H9 (cell line): ENCODE measurements around the gene ZNF792. TPM values are rescaled to one million over a fixed set of nuclear protein-coding genes. Genes with fewer than 3 reads are reported as not detected.

Experiments used
- DNase-seq: peaks from one replicate; pipeline ENCODE4 v3.0.0-alpha.2; 2017
- H2AFZ ChIP-seq: one replicate; pipeline ENCODE4 v1.6.1; 2013; ENCODE audit warnings: mild to moderate bottlenecking, low read length, control low read depth, moderate library complexity
- H2AK5ac ChIP-seq: 2 replicates; pipeline ENCODE4 v1.6.1; 2013; ENCODE audit warnings: low read length, control low read depth, mixed read lengths; ENCODE audit not compliant: insufficient read length
- H2BK120ac ChIP-seq: one replicate; pipeline ENCODE4 v1.6.1; 2013; ENCODE audit warnings: low read depth, mild to moderate bottlenecking, low read length, control low read depth, inconsistent platforms; ENCODE audit not compliant: poor library complexity, severe bottlenecking
- H2BK12ac ChIP-seq: 2 replicates; pipeline ENCODE4 v1.6.1; 2013; ENCODE audit warnings: low read length, control low read depth, mixed read lengths, low read depth; ENCODE audit not compliant: insufficient read length
- H2BK15ac ChIP-seq: 2 replicates; pipeline ENCODE4 v1.6.1; 2013; ENCODE audit warnings: low read depth, low read length, control low read depth
- H2BK20ac ChIP-seq: one replicate; pipeline ENCODE4 v1.6.1; 2013; ENCODE audit warnings: low read depth, mild to moderate bottlenecking, low read length, control low read depth, inconsistent platforms; ENCODE audit not compliant: poor library complexity, severe bottlenecking
- H2BK5ac ChIP-seq: 2 replicates; pipeline ENCODE4 v1.6.1; 2013; ENCODE audit warnings: low read length, control low read depth, mixed read lengths; ENCODE audit not compliant: insufficient read length
- H3K14ac ChIP-seq: 2 replicates; pipeline ENCODE4 v1.6.1; 2013; ENCODE audit warnings: low read length, control low read depth; ENCODE audit not compliant: insufficient read depth
- H3K18ac ChIP-seq: 2 replicates; pipeline ENCODE4 v1.6.1; 2013; ENCODE audit warnings: low read depth, mild to moderate bottlenecking, mixed read lengths, low read length, control low read depth; ENCODE audit not compliant: insufficient read length
- H3K23ac ChIP-seq: 2 replicates; pipeline ENCODE4 v1.6.1; 2013; ENCODE audit warnings: low read length, control low read depth, mixed read lengths, low read depth; ENCODE audit not compliant: insufficient read length
- H3K23me2 ChIP-seq: 2 replicates; pipeline ENCODE4 v1.6.1; 2013; ENCODE audit warnings: low read depth, mild to moderate bottlenecking, mixed read lengths, low read length, control low read depth; ENCODE audit not compliant: insufficient read length, poor library complexity, severe bottlenecking
- H3K27ac ChIP-seq: 2 replicates; pipeline ENCODE4 v1.5.1; 2013; ENCODE audit warnings: low read length, control low read depth, mixed read lengths, low read depth; ENCODE audit not compliant: insufficient read length
- H3K27me3 ChIP-seq: 2 replicates; pipeline ENCODE4 v1.6.1; 2013; ENCODE audit warnings: low read length, control low read depth, inconsistent platforms; ENCODE audit not compliant: insufficient read depth
- H3K4ac ChIP-seq: 2 replicates; pipeline ENCODE4 v1.6.1; 2013; ENCODE audit warnings: low read depth, mild to moderate bottlenecking, control low read depth, inconsistent platforms, low read length, moderate library complexity
- H3K4me1 ChIP-seq: 2 replicates; pipeline ENCODE4 v1.6.1; 2013; ENCODE audit warnings: low read length, control low read depth, inconsistent platforms; ENCODE audit not compliant: insufficient read depth
- H3K4me2 ChIP-seq: 2 replicates; pipeline ENCODE4 v1.6.1; 2013; ENCODE audit warnings: low read length, control low read depth, mixed read lengths; ENCODE audit not compliant: insufficient read length, insufficient read depth
- H3K56ac ChIP-seq: 2 replicates; pipeline ENCODE4 v1.6.1; 2013; ENCODE audit warnings: low read depth, mild to moderate bottlenecking, mixed read lengths, low read length, control low read depth; ENCODE audit not compliant: insufficient read length
- H3K79me1 ChIP-seq: 2 replicates; pipeline ENCODE4 v1.6.1; 2013; ENCODE audit warnings: low read depth, mild to moderate bottlenecking, moderate library complexity, low read length, control low read depth, inconsistent platforms; ENCODE audit not compliant: insufficient read depth, poor library complexity, severe bottlenecking
- H3K79me2 ChIP-seq: 2 replicates; pipeline ENCODE4 v1.6.1; 2013; ENCODE audit warnings: low read length, control low read depth, inconsistent platforms; ENCODE audit not compliant: insufficient read depth
- H3K9ac ChIP-seq: 2 replicates; pipeline ENCODE4 v1.6.1; 2013; ENCODE audit warnings: low read length, control low read depth, mixed read lengths; ENCODE audit not compliant: insufficient read length; ENCODE audit errors: extremely low read depth
- H3K9me3 ChIP-seq: one replicate; pipeline ENCODE4 v1.6.1; 2013; ENCODE audit warnings: low read depth, low read length, inconsistent platforms; ENCODE audit not compliant: control insufficient read depth
- H3T11ph ChIP-seq: one replicate; pipeline ENCODE4 v1.6.1; 2013; ENCODE audit warnings: mild to moderate bottlenecking, low read length, control low read depth, inconsistent platforms
- H4K20me1 ChIP-seq: one replicate; pipeline ENCODE4 v1.6.1; 2013; ENCODE audit not compliant: control insufficient read depth, insufficient read length, insufficient read depth
- H4K5ac ChIP-seq: 2 replicates; pipeline ENCODE4 v1.6.1; 2013; ENCODE audit warnings: low read depth, mild to moderate bottlenecking, mixed read lengths, low read length, control low read depth; ENCODE audit not compliant: insufficient read length
- H4K8ac ChIP-seq: replicated peaks from 2 replicates; pipeline ENCODE4 v1.6.1; 2013; ENCODE audit warnings: low read length, control low read depth, mixed read lengths, low read depth; ENCODE audit not compliant: insufficient read length
- H4K91ac ChIP-seq: 2 replicates; pipeline ENCODE4 v1.6.1; 2013; ENCODE audit warnings: low read depth, mild to moderate bottlenecking, moderate library complexity, mixed read lengths, low read length, control low read depth; ENCODE audit not compliant: insufficient read length
- H3K27ac Mint-ChIP-seq, 3 experiments: 2 replicates in 2 of 3; 3 replicates in 1 of 3; pipeline ENCODE4 v1.8.0; 2020 to 2021; ENCODE audit warnings: mixed read lengths in 3 of 3, mild to moderate bottlenecking in 1 of 3, moderate library complexity in 1 of 3
- H3K27me3 Mint-ChIP-seq: 2 replicates; pipeline ENCODE4 v1.8.0; 2021; ENCODE audit warnings: low read depth, mild to moderate bottlenecking, moderate library complexity, mixed read lengths
- H3K36me3 Mint-ChIP-seq, 3 experiments: 2 replicates in 2 of 3; 3 replicates in 1 of 3; pipeline ENCODE4 v1.8.0; 2020 to 2021; ENCODE audit warnings: low read depth in 3 of 3, mixed read lengths in 3 of 3; ENCODE audit not compliant: insufficient read depth in 1 of 3
- H3K4me1 Mint-ChIP-seq, 2 experiments: 2 replicates each; pipeline ENCODE4 v1.8.0; 2020; ENCODE audit warnings: mixed read lengths in 2 of 2
- H3K4me3 Mint-ChIP-seq, 2 experiments: 2 replicates in 1 of 2; 3 replicates in 1 of 2; pipeline ENCODE4 v1.8.0; 2020 to 2021; ENCODE audit warnings: mild to moderate bottlenecking in 2 of 2, mixed read lengths in 2 of 2, moderate library complexity in 1 of 2
- H3K9me3 Mint-ChIP-seq, 2 experiments: 2 replicates in 1 of 2; 3 replicates in 1 of 2; pipeline ENCODE4 v1.8.0; 2020; ENCODE audit warnings: mild to moderate bottlenecking in 2 of 2, mixed read lengths in 2 of 2, moderate library complexity in 1 of 2
- CTCF ChIP-seq: fragments of 200-600 bp; sonication (generic); conservative IDR thresholded peaks from 3 replicates; pipeline ENCODE4 v1.8.0; 2021; ENCODE audit warnings: antibody characterized with exemption, mild to moderate bottlenecking
- WGBS: extraction: QIAGEN DNeasy Blood & Tissue Kit; methylation state at CpG from one replicate; pipeline ENCODE4 v1.1.7; 2013; ENCODE audit warnings: missing lambda C conversion rate, low lambda C conversion rate, mixed read lengths; ENCODE audit not compliant: insufficient read length; ENCODE audit errors: extremely low coverage; 5-methylcytosine and 5-hydroxymethylcytosine counted together
- total RNA-seq: library from RNA; stranded (reverse); gene quantifications from 2 replicates; pipeline ENCODE4 v1.2.1, GENCODE V29; 2021

Gene ZNF792
- total RNA-seq, 1 experiment from 2014 or later: 8.3 TPM

GRCh38 chr19:35002037-35002535 lies 38.1 kb upstream of the ZNF792 start:
- no CpG with 5 or more reads among the region's 11 CpGs for WGBS
- Histone ChIP-seq H2BK15ac (no peak overlapping the region), H3K23ac (no peak overlapping the region), H3K4ac (no peak overlapping the region), H3K9me3 (no peaks in the 10 kb centered on the region), H4K20me1 (peaks cover 2% of the 10 kb centered on the region), H2BK20ac (no peak overlapping the region), H3K9ac (no peak overlapping the region), H3K27ac (no peak overlapping the region), H3K23me2 (peaks cover 21% of the 10 kb centered on the region), H4K5ac (no peak overlapping the region), H2AFZ (no peak overlapping the region), H3K4me1 (peaks cover 3% of the 10 kb centered on the region; the same call in 1 of the 2 replicates), H3K79me1 (peaks cover 11% of the 10 kb centered on the region), H2BK120ac (no peak overlapping the region), H3K18ac (no peak overlapping the region), H3K4me2 (peak overlapping the region; percentile 83), H3K14ac (no peak overlapping the region), H2AK5ac (no peak overlapping the region), H3K56ac (no peak overlapping the region), H3K27me3 (no peaks in the 10 kb centered on the region), H4K8ac (no peak overlapping the region), H2BK5ac (no peak overlapping the region), H2BK12ac (no peak overlapping the region), H3K79me2 (peaks cover 46% of the 10 kb centered on the region; the same call in 1 of the 2 replicates), H4K91ac (no peak overlapping the region), H3T11ph (no peak overlapping the region)
- Mint-ChIP-seq H3K4me1 (peaks cover 38 to 51% of the 10 kb centered on the region in 2 experiments), H3K36me3 (peaks cover 42 to 51% (median 47%) of the 10 kb centered on the region in 3 experiments), H3K27me3 (no peaks in the 10 kb centered on the region; the same call in 1 of the 2 replicates), H3K9me3 (peaks cover 0 to 2% of the 10 kb centered on the region in 2 experiments; a peak in 3 of 5 replicates), H3K27ac (peak overlapping the region; percentile 78 to 89 (median 78); a peak in 6 of 7 replicates), H3K4me3 (peak overlapping the region; percentile 98 to 100)
- DNase-seq: no peak
- TF ChIP-seq CTCF: no peak
